LHCN-M2 (cell line): Measurements from ENCODE around the gene ERCC6. TPM values are rescaled to one million over a fixed set of nuclear protein-coding genes. Genes with fewer than 3 reads are reported as not detected.

ENCODE experiments used
- DNase-seq: peaks from one replicate; pipeline ENCODE4 v3.0.0-alpha.2; 2012; ENCODE audit warnings: low read depth
- total RNA-seq: library from RNA; depleted of rRNA; stranded (reverse); fragments of >200 nt; gene quantifications from 2 replicates; pipeline ENCODE4 v1.2.3, GENCODE V29; 2014

The ERCC6 gene
- total RNA-seq, 1 experiment from 2014 or later: 7.3 TPM

GRCh38 chr10:49549640-49550346, 10.9 kb upstream of the ERCC6 start:
- no peak for DNase-seq

GRCh38 chr10:49543604-49544003, 4.7 kb upstream of the ERCC6 start:
- DNase-seq: no peak

GRCh38 chr10:49542353-49542752, 3.4 kb upstream of the ERCC6 start:
- DNase-seq: no peak

- DNase-seq: no peak
Observed at GRCh38 chr10:49541762-49542161, 2.8 kb upstream of the ERCC6 start.

- no peak for DNase-seq
Observed at GRCh38 chr10:49540056-49540797, 1.3 kb upstream of the ERCC6 start.

- peak; percentile 35 for DNase-seq
Observed at GRCh38 chr10:49539320-49539885, 482 bp upstream of the ERCC6 start.

- peak; percentile 68 for DNase-seq
Observed at GRCh38 chr10:49534670-49535381, 4.1 kb downstream of the ERCC6 start.

GRCh38 chr10:49532461-49532860, 6.5 kb downstream of the ERCC6 start:
- no peak for DNase-seq

- DNase-seq: no peak
Observed at GRCh38 chr10:49528977-49529506, 9.9 kb downstream of the ERCC6 start.

- no peak for DNase-seq
Observed at GRCh38 chr10:49527850-49528249, 11.1 kb downstream of the ERCC6 start.

- no peak for DNase-seq
Observed at GRCh38 chr10:49527061-49527460, 11.9 kb downstream of the ERCC6 start.

GRCh38 chr10:49526619-49527018, 12.3 kb downstream of the ERCC6 start:
- no peak for DNase-seq

GRCh38 chr10:49524496-49524895, 14.4 kb downstream of the ERCC6 start:
- no peak for DNase-seq

GRCh38 chr10:49523301-49523700, 15.6 kb downstream of the ERCC6 start:
- DNase-seq: no peak

- DNase-seq: no peak
Observed at GRCh38 chr10:49521062-49521461, 17.9 kb downstream of the ERCC6 start.

GRCh38 chr10:49520122-49520775, 18.7 kb downstream of the ERCC6 start:
- DNase-seq: peak; percentile 8

- no peak for DNase-seq
Observed at GRCh38 chr10:49519717-49520116, 19.2 kb downstream of the ERCC6 start.

GRCh38 chr10:49518982-49519578, 19.8 kb downstream of the ERCC6 start:
- peak; percentile 36 for DNase-seq

GRCh38 chr10:49518566-49518965, 20.4 kb downstream of the ERCC6 start:
- DNase-seq: no peak

- DNase-seq: no peak
Observed at GRCh38 chr10:49516216-49516970, 22.5 kb downstream of the ERCC6 start.
